SK-N-SH treated with all-trans-retinoic acid at 6 μM for 48 hours (cell line): ENCODE results near the gene CCND3.

ENCODE experiments used
- ATAC-seq: fragments of 200-7000 bp; cut with Tn5 transposase; 3 replicates; pipeline ENCODE4 v1.9.1; 2020; ENCODE audit warnings: mild to moderate bottlenecking, moderate library complexity
- ARNTL ChIP-seq: fragments of 450-650 bp; formaldehyde crosslinking; IDR thresholded peaks from 2 replicates; pipeline ENCODE4 v1.5.0; 2020; ENCODE audit warnings: low read depth, mild to moderate bottlenecking, moderate library complexity, borderline replicate concordance
- BACH2 ChIP-seq: fragments of 250-450 bp; sonication (Bioruptor Pico); IDR thresholded peaks from 2 replicates; pipeline ENCODE4 v1.9.0; 2021; ENCODE audit warnings: mild to moderate bottlenecking, borderline replicate concordance
- ESRRG ChIP-seq: fragments of 250-450 bp; sonication (Bioruptor Pico); IDR thresholded peaks from 2 replicates; pipeline ENCODE4 v1.6.1; 2021; ENCODE audit warnings: mild to moderate bottlenecking
- GLIS3 ChIP-seq: fragments of 250-450 bp; sonication (Bioruptor Pico); IDR thresholded peaks from 2 replicates; pipeline ENCODE4 v1.5.0; 2020; ENCODE audit warnings: mild to moderate bottlenecking, moderate library complexity
- ISL1 ChIP-seq: fragments of 250-450 bp; sonication (Bioruptor Pico); IDR thresholded peaks from 2 replicates; pipeline ENCODE4 v2.1.2; 2022; ENCODE audit warnings: mild to moderate bottlenecking, moderate library complexity
- OSR1 ChIP-seq: fragments of 250-450 bp; sonication (Bioruptor Pico); IDR thresholded peaks from 2 replicates; pipeline ENCODE4 v1.8.0; 2022; ENCODE audit warnings: moderate library complexity, mild to moderate bottlenecking, inconsistent platforms
- PATZ1 ChIP-seq: fragments of 250-450 bp; sonication (Bioruptor Pico); IDR thresholded peaks from 2 replicates; pipeline ENCODE4 v1.8.0; 2020; ENCODE audit warnings: mild to moderate bottlenecking, moderate library complexity, borderline replicate concordance
- PPARA ChIP-seq: fragments of 250-450 bp; sonication (Bioruptor Pico); IDR thresholded peaks from 2 replicates; pipeline ENCODE4 v1.5.0; 2020; ENCODE audit warnings: mild to moderate bottlenecking, borderline replicate concordance
- RARB ChIP-seq: fragments of 250-450 bp; sonication (Bioruptor Pico); IDR thresholded peaks from 2 replicates; pipeline ENCODE4 v1.8.0; 2021; ENCODE audit warnings: mild to moderate bottlenecking, moderate library complexity
- SNAI2 ChIP-seq: fragments of 250-450 bp; sonication (Bioruptor Pico); IDR thresholded peaks from 2 replicates; pipeline ENCODE4 v1.5.0; 2020; ENCODE audit warnings: mild to moderate bottlenecking, moderate library complexity
- TCF4 ChIP-seq: fragments of 250-450 bp; sonication (Bioruptor Pico); IDR thresholded peaks from 2 replicates; pipeline ENCODE4 v1.8.0; 2021; ENCODE audit warnings: mild to moderate bottlenecking, moderate library complexity, borderline replicate concordance
- TOX ChIP-seq: fragments of 250-450 bp; sonication (Bioruptor Pico); IDR thresholded peaks from 2 replicates; pipeline ENCODE4 v1.8.0; 2021; ENCODE audit warnings: mild to moderate bottlenecking, moderate library complexity, borderline replicate concordance
- TSHZ2 ChIP-seq: fragments of 250-450 bp; sonication (Bioruptor Pico); IDR thresholded peaks from 2 replicates; pipeline ENCODE4 v1.5.0; 2020; ENCODE audit warnings: mild to moderate bottlenecking, moderate library complexity
- ZC3H10 ChIP-seq: fragments of 250-450 bp; sonication (Bioruptor Pico); IDR thresholded peaks from 2 replicates; pipeline ENCODE4 v1.5.1; 2021; ENCODE audit warnings: mild to moderate bottlenecking, moderate library complexity
- ZFP3 ChIP-seq: fragments of 250-450 bp; sonication (Bioruptor Pico); IDR thresholded peaks from 2 replicates; pipeline ENCODE4 v1.5.0; 2020; ENCODE audit warnings: mild to moderate bottlenecking, moderate library complexity
- ZFP30 ChIP-seq: fragments of 450-650 bp; formaldehyde crosslinking; IDR thresholded peaks from 2 replicates; pipeline ENCODE4 v1.5.0; 2022; ENCODE audit warnings: mild to moderate bottlenecking, moderate library complexity
- ZNF565 ChIP-seq: fragments of 450-650 bp; formaldehyde crosslinking; conservative IDR thresholded peaks from 2 replicates; pipeline ENCODE4 v1.5.0; 2020; ENCODE audit warnings: low read depth, mild to moderate bottlenecking, moderate library complexity
- ZNF70 ChIP-seq: fragments of 450-650 bp; formaldehyde crosslinking; IDR thresholded peaks from 2 replicates; pipeline ENCODE4 v1.5.0; 2020; ENCODE audit warnings: mild to moderate bottlenecking, moderate library complexity
- ZNF8 ChIP-seq: fragments of 450-650 bp; formaldehyde crosslinking; IDR thresholded peaks from 2 replicates; pipeline ENCODE4 v1.5.0; 2020; ENCODE audit warnings: mild to moderate bottlenecking, moderate library complexity
- TF ChIP-seq, protein P1 (sequence below): fragments of 250-450 bp; sonication (Bioruptor Pico); IDR thresholded peaks from 2 replicates; pipeline ENCODE4 v1.8.0; 2021; ENCODE audit warnings: low read depth, mild to moderate bottlenecking, moderate library complexity, borderline replicate concordance
- TF ChIP-seq, protein P2 (sequence below): fragments of 250-450 bp; sonication (Bioruptor Pico); IDR thresholded peaks from 2 replicates; pipeline ENCODE4 v1.5.1; 2021; ENCODE audit warnings: mild to moderate bottlenecking, moderate library complexity
- TF ChIP-seq, protein P3 (sequence below): fragments of 250-450 bp; sonication (Bioruptor Pico); IDR thresholded peaks from 2 replicates; pipeline ENCODE4 v1.5.1; 2020; ENCODE audit warnings: low read depth, mild to moderate bottlenecking, moderate library complexity

CCND3 gene

GRCh38 chr6:41934278-41935192 is 7.1 kb downstream of the CCND3 start:
- no peak for ATAC-seq
- TF ChIP-seq, protein P1, sequence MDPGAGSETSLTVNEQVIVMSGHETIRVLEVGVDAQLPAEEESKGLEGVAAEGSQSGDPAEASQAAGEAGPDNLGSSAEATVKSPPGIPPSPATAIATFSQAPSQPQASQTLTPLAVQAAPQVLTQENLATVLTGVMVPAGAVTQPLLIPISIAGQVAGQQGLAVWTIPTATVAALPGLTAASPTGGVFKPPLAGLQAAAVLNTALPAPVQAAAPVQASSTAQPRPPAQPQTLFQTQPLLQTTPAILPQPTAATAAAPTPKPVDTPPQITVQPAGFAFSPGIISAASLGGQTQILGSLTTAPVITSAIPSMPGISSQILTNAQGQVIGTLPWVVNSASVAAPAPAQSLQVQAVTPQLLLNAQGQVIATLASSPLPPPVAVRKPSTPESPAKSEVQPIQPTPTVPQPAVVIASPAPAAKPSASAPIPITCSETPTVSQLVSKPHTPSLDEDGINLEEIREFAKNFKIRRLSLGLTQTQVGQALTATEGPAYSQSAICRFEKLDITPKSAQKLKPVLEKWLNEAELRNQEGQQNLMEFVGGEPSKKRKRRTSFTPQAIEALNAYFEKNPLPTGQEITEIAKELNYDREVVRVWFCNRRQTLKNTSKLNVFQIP (CRISPR knock-in tag): no peak
- TF ChIP-seq ESRRG (CRISPR knock-in tag) (no peak), ZNF565 (CRISPR knock-in tag) (no peak), ZC3H10 (no peak), ZNF70 (CRISPR knock-in tag) (no peak), PATZ1 (no peak), ARNTL (CRISPR knock-in tag) (no peak), ZFP30 (CRISPR knock-in tag) (no peak), TOX (CRISPR knock-in tag) (no peak), PPARA (CRISPR knock-in tag) (no peak), SNAI2 (CRISPR knock-in tag) (no peak)
- TF ChIP-seq, protein P2, sequence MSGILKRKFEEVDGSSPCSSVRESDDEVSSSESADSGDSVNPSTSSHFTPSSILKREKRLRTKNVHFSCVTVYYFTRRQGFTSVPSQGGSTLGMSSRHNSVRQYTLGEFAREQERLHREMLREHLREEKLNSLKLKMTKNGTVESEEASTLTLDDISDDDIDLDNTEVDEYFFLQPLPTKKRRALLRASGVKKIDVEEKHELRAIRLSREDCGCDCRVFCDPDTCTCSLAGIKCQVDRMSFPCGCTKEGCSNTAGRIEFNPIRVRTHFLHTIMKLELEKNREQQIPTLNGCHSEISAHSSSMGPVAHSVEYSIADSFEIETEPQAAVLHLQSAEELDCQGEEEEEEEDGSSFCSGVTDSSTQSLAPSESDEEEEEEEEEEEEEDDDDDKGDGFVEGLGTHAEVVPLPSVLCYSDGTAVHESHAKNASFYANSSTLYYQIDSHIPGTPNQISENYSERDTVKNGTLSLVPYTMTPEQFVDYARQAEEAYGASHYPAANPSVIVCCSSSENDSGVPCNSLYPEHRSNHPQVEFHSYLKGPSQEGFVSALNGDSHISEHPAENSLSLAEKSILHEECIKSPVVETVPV: no peak
- TF ChIP-seq, protein P3, sequence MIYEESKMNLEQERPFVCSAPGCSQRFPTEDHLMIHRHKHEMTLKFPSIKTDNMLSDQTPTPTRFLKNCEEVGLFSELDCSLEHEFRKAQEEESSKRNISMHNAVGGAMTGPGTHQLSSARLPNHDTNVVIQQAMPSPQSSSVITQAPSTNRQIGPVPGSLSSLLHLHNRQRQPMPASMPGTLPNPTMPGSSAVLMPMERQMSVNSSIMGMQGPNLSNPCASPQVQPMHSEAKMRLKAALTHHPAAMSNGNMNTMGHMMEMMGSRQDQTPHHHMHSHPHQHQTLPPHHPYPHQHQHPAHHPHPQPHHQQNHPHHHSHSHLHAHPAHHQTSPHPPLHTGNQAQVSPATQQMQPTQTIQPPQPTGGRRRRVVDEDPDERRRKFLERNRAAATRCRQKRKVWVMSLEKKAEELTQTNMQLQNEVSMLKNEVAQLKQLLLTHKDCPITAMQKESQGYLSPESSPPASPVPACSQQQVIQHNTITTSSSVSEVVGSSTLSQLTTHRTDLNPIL: no peak
- TF ChIP-seq, all 23 proteins: peak for 0

DNA sequence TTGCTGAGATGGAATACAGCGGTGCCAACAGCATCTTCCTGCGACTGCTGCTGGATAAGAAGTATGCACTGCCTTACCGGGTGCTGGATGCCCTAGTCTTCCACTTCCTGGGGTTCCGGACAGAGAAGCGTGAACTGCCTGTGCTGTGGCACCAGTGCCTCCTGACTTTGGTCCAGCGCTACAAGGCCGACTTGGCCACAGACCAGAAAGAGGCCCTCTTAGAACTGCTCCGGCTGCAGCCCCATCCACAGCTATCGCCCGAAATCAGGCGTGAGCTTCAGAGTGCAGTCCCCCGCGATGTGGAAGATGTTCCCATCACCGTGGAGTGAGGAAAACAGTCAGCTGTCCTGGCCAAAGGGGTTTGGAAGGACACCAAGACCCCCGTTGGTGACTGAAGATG is 9.2 kb downstream of the CCND3 start:
- no peak for ATAC-seq
- no peak for TF ChIP-seq ZFP3 (CRISPR knock-in tag)
- TF ChIP-seq ISL1 (CRISPR knock-in tag): no peak
- no peak for TF ChIP-seq ZNF565 (CRISPR knock-in tag)
- TF ChIP-seq ZNF8 (CRISPR knock-in tag): no peak
- TF ChIP-seq, protein P3: no peak
- no peak for TF ChIP-seq OSR1 (CRISPR knock-in tag)
- TF ChIP-seq RARB: no peak
- no peak for TF ChIP-seq PPARA (CRISPR knock-in tag)
- no peak for TF ChIP-seq BACH2 (CRISPR knock-in tag)
- no peak for TF ChIP-seq ESRRG (CRISPR knock-in tag)
- TF ChIP-seq ZNF70 (CRISPR knock-in tag): no peak
- no peak for TF ChIP-seq TSHZ2 (CRISPR knock-in tag)
- TF ChIP-seq SNAI2 (CRISPR knock-in tag): no peak
- TF ChIP-seq, protein P2: no peak
- no peak for TF ChIP-seq GLIS3
- TF ChIP-seq ZC3H10: no peak
- no peak for TF ChIP-seq ARNTL (CRISPR knock-in tag)
- TF ChIP-seq TCF4 (CRISPR knock-in tag): no peak
- TF ChIP-seq ZFP30 (CRISPR knock-in tag): no peak
- TF ChIP-seq, protein P1 (CRISPR knock-in tag): no peak
